Neuron (in vitro differentiated cells): ENCODE data around the gene ZC3H12D.

Source experiments
- H2AFZ ChIP-seq: one replicate; pipeline ENCODE4 v1.6.1; 2013; ENCODE audit warnings: low read depth, mild to moderate bottlenecking, inconsistent platforms, low read length, moderate library complexity
- H3K27me3 ChIP-seq: one replicate; pipeline ENCODE4 v1.6.1; 2013; ENCODE audit warnings: low read length; ENCODE audit not compliant: insufficient read depth
- H3K36me3 ChIP-seq: one replicate; pipeline ENCODE4 v1.6.1; 2013; ENCODE audit warnings: low read length; ENCODE audit not compliant: insufficient read depth
- H3K4me1 ChIP-seq: one replicate; pipeline ENCODE4 v1.6.1; 2013; ENCODE audit warnings: low read length; ENCODE audit not compliant: insufficient read depth
- H3K4me3 ChIP-seq: 2 replicates; pipeline ENCODE4 v1.5.1; 2013; ENCODE audit warnings: mild to moderate bottlenecking, low read length, moderate library complexity
- H3K9me3 ChIP-seq: one replicate; pipeline ENCODE4 v1.6.1; 2013; ENCODE audit warnings: low read length

Gene ZC3H12D

GRCh38 chr6:149484733-149485700 lies at the start of gene ZC3H12D:
TSS of gene ZC3H12D (minus strand) at chr6:149485014. CDS start at chr6:149474543, 10,471 bp downstream.
- Histone ChIP-seq H3K4me1 (peaks cover 4% of the 10 kb centered on the region), H3K4me3 (no peak within 1 kb of the TSS), H2AFZ (no peak within 1 kb of the TSS), H3K36me3 (no peaks in the 10 kb centered on the region), H3K9me3 (no peaks in the 10 kb centered on the region), H3K27me3 (no peaks in the 10 kb centered on the region)

GRCh38 chr6:149529650-149530049 lies 44.8 kb upstream of the ZC3H12D start:
- Histone ChIP-seq H3K4me1 (no peaks in the 10 kb centered on the region), H3K27me3 (no peaks in the 10 kb centered on the region), H3K4me3 (no peak overlapping the region), H3K36me3 (peaks cover 82% of the 10 kb centered on the region), H2AFZ (no peak overlapping the region), H3K9me3 (no peaks in the 10 kb centered on the region)

GRCh38 chr6:149515494-149515893 lies 30.7 kb upstream of the ZC3H12D start:
- H3K4me1 ChIP-seq = no peaks in the 10 kb centered on the region
- H3K36me3 ChIP-seq = peaks cover 55% of the 10 kb centered on the region
- no peaks in the 10 kb centered on the region for H3K9me3 ChIP-seq
- H3K4me3 ChIP-seq = no peak overlapping the region
- no peaks in the 10 kb centered on the region for H3K27me3 ChIP-seq
- no peak overlapping the region for H2AFZ ChIP-seq

DNA sequence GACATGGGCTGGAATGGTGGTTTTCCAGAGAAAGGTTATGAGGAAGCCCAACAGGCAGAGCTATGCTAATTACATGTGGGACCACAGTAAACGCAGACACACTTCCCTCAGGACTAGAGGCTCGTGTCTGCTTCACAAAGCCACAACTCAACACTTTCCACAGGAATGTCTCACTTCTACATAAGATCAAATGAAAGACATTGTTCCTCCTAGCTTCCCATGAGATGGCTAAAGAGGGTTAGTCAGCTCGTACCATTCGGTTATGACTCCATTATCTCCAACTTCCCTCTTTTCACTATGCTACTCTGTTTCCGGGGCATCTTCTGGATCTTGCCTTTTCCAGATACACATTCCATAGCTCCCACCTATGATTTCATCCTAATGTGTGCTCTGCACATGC lies 29.1 kb upstream of the ZC3H12D start:
- no peaks in the 10 kb centered on the region for H3K9me3 ChIP-seq
- no peaks in the 10 kb centered on the region for H3K27me3 ChIP-seq
- no peak overlapping the region for H2AFZ ChIP-seq
- no peak overlapping the region for H3K4me3 ChIP-seq
- no peaks in the 10 kb centered on the region for H3K4me1 ChIP-seq
- H3K36me3 ChIP-seq = peaks cover 46% of the 10 kb centered on the region

DNA sequence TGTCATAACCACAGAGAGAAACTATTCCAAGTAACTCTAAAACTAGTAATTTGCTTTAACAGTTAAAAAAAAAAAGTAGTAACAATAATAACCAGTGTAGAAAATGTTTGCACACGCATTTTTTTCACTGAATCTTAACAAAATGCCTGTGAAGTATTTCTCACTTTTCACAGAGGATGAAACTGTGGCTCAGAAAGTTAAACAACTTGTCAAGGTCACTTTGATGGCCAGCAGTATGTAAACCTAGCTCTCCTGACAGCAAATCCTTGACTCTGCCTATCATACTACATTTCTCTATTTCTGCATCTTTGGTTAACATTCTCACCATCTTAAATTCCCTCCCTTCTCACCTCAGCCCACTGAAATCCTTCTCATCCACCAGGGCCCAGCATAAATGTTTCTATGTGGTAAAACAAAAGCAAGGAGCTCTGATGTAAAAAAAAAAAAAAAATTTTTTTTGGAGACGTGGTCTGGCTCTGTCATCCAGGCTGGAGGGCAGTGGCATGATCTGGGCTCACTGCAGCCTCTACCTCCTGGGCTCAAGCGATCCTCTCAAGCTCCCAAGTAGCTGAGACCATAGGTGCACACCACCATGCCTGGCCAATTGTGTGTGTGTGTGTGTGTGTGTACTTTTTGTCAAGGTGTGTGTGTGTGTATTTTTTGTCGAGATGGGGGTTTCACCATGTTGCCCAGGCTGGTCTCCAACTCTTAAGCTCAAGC lies 26.1 kb upstream of the ZC3H12D start:
- Histone ChIP-seq H2AFZ (no peak overlapping the region), H3K9me3 (no peaks in the 10 kb centered on the region), H3K36me3 (peaks cover 35% of the 10 kb centered on the region), H3K27me3 (no peaks in the 10 kb centered on the region), H3K4me3 (no peak overlapping the region), H3K4me1 (no peaks in the 10 kb centered on the region)

DNA sequence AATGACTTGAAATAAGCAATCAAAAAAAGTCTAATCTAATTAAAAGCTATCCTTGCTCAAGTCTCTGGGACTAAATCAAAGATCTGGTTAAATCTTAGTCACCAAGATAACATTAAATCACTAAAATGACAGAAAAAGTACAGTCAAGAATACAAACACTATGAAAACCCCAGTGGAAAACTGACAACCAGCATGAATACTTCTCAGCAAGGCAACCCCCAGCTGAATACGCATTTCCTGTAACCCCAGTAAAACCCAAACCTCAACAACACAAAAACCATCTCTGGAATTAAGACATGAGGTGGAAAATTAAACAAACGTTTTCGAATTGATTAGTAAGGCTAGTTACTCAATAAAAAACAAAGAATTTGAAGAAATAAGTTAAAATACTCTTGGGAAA lies 23.7 kb upstream of the ZC3H12D start:
- Histone ChIP-seq H3K4me3 (no peak overlapping the region), H3K4me1 (no peaks in the 10 kb centered on the region), H3K27me3 (no peaks in the 10 kb centered on the region), H2AFZ (no peak overlapping the region), H3K9me3 (no peaks in the 10 kb centered on the region), H3K36me3 (peaks cover 37% of the 10 kb centered on the region)

- Histone ChIP-seq H3K9me3 (no peaks in the 10 kb centered on the region), H2AFZ (no peak overlapping the region), H3K4me1 (no peaks in the 10 kb centered on the region), H3K4me3 (no peak overlapping the region), H3K36me3 (peaks cover 22% of the 10 kb centered on the region), H3K27me3 (no peaks in the 10 kb centered on the region)
Observed at GRCh38 chr6:149503872-149504271, 19.1 kb upstream of the ZC3H12D start.

DNA sequence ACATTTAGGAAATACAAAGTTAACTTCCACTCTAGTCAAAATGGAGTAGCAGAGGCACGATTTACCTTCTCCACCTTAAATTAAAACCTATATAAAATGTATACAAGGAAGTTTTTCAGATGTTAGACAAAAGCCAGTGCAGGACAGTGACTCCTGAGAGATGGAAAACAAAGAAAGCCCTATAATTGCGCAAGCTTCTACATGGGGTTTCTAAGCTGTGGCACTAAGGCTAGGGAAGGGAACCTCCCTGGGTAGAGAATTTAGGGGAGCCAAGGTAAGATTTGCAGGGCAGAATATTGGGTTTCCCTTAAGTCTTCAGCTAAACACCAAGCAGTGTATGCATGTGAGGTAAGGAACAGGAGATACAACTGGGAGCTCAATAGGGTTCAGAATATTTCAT lies 18.5 kb upstream of the ZC3H12D start:
- Histone ChIP-seq H3K9me3 (no peaks in the 10 kb centered on the region), H3K27me3 (no peaks in the 10 kb centered on the region), H2AFZ (no peak overlapping the region), H3K36me3 (peaks cover 22% of the 10 kb centered on the region), H3K4me3 (no peak overlapping the region), H3K4me1 (no peaks in the 10 kb centered on the region)

DNA sequence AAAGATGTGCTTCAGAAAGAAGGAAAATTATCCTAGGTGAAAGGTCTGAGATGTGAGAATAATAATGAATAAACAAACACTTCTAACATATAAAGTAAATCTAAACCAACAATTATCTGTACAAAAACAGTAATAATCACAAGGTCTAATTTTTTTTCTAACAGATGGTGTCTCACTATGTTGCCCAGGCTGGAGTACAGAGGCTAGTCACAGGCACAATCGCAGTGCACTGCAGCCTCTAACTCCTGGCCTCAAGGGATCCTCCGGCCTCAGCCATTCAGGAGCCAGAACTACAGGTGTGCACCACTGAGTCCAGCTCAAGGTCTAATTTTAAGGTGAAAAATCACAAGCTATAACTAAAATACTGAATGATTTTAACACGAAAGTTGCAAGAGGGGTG lies 17.0 kb upstream of the ZC3H12D start:
- Histone ChIP-seq H2AFZ (no peak overlapping the region), H3K9me3 (no peaks in the 10 kb centered on the region)

GRCh38 chr6:149501201-149501600 lies 16.4 kb upstream of the ZC3H12D start:
- no peak overlapping the region for H2AFZ ChIP-seq
- no peaks in the 10 kb centered on the region for H3K27me3 ChIP-seq
- H3K4me1 ChIP-seq = no peaks in the 10 kb centered on the region
- peaks cover 15% of the 10 kb centered on the region for H3K36me3 ChIP-seq
- no peaks in the 10 kb centered on the region for H3K9me3 ChIP-seq
- no peak overlapping the region for H3K4me3 ChIP-seq

More for the DNA sequence above, 17.0 kb upstream of the ZC3H12D start:
- Histone ChIP-seq H3K36me3 (peaks cover 15% of the 10 kb centered on the region), H3K4me3 (no peak overlapping the region), H3K27me3 (no peaks in the 10 kb centered on the region), H3K4me1 (no peaks in the 10 kb centered on the region)

DNA sequence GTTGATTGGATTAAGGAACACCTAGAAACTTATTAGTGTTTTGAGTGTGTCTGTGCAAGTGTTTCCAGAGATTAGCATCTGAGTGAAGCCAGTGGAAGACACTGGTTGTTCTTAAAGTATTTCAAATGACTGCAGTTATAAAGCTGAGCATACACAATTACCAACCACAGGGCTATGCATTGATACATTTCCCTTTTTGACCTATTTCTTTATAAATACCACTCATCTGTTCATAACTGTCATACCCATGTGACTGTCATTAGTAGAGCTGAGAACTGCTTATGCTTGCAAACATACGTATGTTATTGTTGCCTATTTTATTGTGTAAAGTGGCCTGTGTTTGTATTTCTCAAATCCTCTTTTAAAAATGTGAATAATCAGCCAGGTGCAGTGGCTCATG lies 15.3 kb upstream of the ZC3H12D start:
- Histone ChIP-seq H3K4me1 (no peaks in the 10 kb centered on the region), H3K9me3 (no peaks in the 10 kb centered on the region), H3K27me3 (no peaks in the 10 kb centered on the region), H3K4me3 (no peak overlapping the region), H3K36me3 (peaks cover 11% of the 10 kb centered on the region), H2AFZ (no peak overlapping the region)

- Histone ChIP-seq H3K9me3 (no peaks in the 10 kb centered on the region), H3K36me3 (peaks cover 3% of the 10 kb centered on the region), H3K27me3 (no peaks in the 10 kb centered on the region), H3K4me1 (no peaks in the 10 kb centered on the region), H3K4me3 (no peak overlapping the region), H2AFZ (no peak overlapping the region)
Observed at GRCh38 chr6:149499066-149499465, 14.3 kb upstream of the ZC3H12D start.

DNA sequence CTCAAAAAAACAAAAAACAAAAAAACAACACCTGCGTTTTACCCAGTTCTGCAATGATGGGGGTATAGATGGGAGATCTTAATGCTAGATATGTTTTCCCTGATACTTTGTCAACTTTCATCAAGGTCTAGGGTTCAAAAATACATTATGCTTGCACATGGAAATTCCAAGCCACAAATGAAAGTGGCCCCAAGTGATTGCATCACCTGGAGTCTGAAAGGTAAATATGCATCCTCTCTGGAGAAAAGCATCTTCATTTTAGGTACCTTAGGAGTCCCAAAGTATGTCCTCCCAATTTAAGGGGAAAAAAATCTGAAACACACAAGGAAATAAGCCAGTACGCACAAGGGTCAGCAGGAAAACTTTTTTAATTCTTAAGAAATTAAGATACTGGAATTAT lies 12.6 kb upstream of the ZC3H12D start:
- no peak overlapping the region for H3K4me3 ChIP-seq
- no peak overlapping the region for H2AFZ ChIP-seq
- no peaks in the 10 kb centered on the region for H3K27me3 ChIP-seq
- H3K9me3 ChIP-seq = no peaks in the 10 kb centered on the region
- H3K36me3 ChIP-seq = no peaks in the 10 kb centered on the region
- H3K4me1 ChIP-seq = no peaks in the 10 kb centered on the region
